Middle frontal gyrus (tissue), 1 donor: ENCODE results near the gene PUS7L.
A peak's percentile ranks its signal among the peaks of the same experiment; 100 is the strongest.

Source experiments
- DNase-seq: peaks from one replicate; pipeline ENCODE4 v3.0.0-alpha.2; 2015; ENCODE audit warnings: low spot score; ENCODE audit errors: extremely low spot score

The PUS7L gene, protein sequence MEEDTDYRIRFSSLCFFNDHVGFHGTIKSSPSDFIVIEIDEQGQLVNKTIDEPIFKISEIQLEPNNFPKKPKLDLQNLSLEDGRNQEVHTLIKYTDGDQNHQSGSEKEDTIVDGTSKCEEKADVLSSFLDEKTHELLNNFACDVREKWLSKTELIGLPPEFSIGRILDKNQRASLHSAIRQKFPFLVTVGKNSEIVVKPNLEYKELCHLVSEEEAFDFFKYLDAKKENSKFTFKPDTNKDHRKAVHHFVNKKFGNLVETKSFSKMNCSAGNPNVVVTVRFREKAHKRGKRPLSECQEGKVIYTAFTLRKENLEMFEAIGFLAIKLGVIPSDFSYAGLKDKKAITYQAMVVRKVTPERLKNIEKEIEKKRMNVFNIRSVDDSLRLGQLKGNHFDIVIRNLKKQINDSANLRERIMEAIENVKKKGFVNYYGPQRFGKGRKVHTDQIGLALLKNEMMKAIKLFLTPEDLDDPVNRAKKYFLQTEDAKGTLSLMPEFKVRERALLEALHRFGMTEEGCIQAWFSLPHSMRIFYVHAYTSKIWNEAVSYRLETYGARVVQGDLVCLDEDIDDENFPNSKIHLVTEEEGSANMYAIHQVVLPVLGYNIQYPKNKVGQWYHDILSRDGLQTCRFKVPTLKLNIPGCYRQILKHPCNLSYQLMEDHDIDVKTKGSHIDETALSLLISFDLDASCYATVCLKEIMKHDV

DNA sequence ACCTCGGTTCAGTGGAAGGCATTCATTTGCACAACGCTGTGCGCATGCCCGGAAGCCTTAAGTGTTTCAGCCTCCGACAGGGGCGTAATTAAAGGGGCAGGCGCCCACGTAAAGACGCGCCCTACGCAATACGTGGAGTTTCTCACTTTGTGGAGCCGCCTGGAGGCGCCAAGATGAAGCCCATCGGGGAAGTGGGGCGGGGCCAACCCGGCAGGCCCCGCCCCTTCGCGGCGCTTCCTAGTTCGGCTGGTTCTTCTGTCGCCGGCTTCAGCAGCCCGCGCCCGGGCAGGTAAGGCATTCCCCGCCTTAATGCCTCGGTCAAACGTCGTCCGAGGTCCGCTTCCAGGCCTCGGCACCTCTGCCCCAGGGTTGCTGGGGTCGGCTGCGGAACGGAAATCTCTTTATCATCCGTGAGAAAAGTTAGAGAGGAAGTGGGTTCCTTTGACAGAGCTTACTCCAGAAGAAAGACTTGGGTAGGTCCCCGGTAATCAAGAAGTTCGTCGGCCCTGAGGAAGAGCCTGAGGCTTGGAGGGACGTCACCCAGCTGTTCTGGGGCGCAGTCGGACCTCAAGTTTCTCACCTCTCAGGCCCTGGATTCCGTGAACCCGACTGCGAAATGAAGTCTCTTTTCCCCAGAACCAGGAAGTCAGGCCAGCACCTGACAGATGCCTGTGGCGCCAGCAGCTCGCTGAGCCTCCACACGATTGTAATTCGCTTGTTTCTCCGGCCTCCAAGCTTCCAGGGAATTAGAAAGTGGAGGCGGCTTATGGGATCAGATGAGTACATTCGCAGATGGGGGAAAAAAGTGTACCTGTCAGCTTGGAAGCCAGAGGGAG is at the start of gene PUS7L, which contains the start of gene IRAK4:
Gene PUS7L (minus strand): TSS at position 63 of the 836 bp plus-strand sequence. CDS start 3,545 bp downstream, outside the sequence.
Gene IRAK4 (plus strand): TSS at position 224 of the 836 bp plus-strand sequence. CDS start 9,161 bp downstream, outside the sequence.
- DNase-seq, result peak; percentile 93

DNA sequence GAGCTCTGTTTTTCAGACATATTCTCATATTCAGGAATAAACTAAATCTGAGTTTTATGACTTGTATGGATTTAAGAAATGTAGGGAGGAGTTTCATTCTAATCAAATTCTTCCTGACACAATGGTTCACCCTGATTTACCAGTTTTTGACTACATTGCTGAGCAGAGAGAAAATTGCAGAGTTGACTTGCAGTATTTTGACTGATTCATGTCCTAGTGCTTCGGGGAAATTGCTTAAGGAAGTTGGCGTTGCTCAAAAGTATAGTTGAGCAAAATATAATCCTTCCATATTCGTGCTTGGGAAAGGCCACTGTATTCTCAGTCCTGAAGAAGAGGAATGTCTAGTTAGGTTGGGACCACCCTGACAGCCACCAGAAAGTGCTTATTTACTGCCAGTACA is 48.8 kb upstream of the PUS7L start:
- DNase-seq, result no peak

DNA sequence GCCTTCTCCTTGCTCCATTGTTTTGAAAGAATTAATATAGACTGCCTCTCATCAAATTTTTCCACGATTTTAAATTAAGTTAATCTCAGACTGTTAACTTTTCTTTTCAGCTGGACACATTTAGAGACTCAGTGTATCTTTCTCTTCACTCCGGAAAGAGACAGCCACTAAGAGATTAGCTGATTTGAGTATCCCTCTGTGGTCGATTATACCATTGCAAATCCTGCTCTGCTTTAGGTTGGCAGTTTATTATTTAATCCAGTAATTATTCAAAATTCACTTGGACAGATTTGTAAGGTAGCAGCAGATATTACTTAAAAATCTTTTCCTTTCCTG is 48.1 kb upstream of the PUS7L start:
- DNase-seq, result no peak

DNA sequence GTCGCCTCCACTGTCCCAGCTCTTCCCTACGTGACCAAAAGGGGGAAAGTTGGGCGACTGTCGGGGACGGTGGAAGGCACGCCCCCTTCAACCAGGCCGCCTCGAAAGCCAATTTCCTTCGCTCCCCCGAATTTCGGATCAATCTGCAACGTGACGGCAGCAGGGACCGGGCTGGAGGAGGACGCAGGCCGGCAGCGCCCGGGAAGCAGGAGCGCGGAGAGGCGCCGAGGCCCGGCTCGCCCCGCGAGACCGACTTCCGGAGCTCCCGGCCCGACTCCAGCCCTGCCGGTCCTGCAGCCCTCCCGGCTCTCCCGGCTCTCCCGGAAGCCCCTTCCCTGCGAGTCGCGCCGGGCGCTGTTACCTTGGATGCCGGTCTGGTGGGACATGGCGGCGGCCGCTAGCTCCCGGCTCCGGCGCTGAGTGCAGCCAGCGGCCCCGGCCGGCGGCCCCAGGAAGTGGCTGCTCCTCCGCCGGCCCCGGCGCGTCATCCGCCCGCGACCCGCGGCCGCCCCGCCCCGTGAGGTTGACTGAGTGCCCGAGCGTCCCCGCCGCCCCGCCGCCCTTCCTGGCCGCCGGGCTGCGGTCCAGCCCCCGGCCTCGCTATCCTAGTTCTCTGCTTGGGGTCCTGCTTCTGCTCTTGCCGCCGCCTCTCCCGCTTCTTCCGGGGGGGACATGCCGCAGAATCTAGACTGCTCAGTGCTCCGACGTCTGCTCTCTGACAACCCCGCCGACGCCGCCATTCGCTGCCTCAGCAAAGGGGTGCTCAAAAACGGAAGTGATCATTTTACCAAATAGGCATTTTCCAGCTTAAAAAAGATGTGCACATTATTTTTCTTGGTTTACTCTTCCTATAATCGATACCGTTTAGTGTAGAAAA is 47.5 kb upstream of the PUS7L start, which contains the start of gene TWF1:
Gene TWF1 (minus strand): TSS at position 458 of the 877 bp plus-strand sequence. CDS start 72 bp downstream, at position 386.
- peak; percentile 68 for DNase-seq

DNA sequence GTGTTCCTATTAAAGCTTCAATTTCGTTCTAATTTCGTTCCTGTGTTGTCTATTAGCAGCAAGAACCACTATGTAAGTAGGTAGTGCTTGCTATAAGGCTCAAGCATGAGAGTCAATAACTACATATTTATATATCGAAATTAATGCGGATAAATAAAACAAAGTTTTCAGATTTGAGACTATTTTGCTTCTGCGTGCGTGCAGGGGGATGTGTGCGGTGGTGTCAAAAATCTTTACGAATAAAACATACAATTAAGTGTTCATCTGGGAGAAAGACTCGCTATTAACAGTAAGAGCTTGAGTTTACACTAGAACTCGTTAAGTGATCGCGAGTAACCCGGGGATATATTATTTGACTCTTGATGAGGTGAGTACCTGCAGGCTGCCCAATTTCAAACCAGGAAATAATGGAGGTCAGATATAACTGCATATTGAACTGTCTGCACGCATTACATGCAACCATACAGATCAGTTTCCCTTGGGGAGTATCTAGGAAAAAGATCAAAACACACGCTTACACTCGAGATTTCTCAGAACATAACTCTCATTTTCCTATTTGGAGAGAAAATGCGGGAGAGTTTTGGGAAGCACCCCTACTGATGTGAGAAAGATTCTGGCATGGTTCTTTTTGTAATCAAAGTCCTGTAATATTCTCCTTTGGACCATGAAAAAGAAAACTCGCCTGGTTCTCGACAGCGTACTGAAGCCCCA is 46.7 kb upstream of the PUS7L start:
- DNase-seq, result no peak

DNA sequence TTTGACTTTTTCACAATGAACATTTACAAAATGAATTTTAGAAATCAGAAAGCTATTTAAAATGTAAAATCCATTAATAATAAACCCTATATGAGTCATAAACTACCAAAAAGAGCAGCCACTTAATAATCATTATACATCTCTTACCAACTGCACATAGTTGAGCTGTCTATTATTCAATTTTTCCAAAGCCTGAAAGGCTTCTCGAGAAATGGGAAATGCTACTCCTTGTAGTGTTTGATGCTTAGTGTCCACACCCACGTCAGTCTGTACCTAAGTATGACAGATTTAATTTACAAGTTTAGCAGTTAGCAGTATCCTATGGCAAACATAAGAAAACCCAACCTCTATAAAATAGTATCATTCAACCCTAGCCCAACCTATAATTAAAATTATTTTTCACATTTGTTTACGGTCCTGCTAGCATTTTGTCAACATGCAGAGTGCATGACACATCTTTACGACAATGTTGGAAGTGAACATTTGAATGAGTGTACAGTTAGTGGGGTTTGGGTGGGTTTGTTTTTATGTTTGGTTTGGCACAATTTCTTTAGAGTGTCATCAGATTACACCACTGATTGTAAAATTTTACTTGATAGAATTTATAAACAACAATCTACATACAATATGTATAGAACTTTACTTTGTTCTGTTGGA is 39.1 kb upstream of the PUS7L start:
- no peak for DNase-seq

DNA sequence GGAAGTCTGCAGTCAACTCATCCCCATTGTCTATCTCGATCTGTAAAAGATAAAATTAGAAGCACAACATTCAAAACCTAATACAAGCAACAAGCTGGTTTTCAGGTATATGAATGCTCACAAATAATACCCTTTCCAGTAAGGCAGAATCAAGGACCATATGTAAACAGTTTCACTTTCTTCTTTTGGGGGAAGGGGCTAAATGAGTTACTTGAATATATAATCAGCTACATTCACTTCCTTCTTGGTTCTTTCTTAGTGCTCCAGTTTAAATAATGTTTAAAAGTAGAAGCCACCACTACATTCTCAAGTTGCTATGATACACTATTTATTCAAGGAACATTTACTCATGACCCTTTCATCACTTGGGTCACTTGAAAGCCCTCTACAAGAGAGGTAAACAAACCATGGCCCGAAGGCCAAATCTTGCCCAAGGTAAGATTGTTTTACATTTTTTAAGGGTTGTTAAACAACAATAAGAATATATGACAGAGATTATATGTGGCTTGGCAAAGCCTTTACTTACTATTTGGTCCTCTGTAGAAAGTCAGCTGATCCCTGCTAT is 37.2 kb upstream of the PUS7L start:
- no peak for DNase-seq

DNA sequence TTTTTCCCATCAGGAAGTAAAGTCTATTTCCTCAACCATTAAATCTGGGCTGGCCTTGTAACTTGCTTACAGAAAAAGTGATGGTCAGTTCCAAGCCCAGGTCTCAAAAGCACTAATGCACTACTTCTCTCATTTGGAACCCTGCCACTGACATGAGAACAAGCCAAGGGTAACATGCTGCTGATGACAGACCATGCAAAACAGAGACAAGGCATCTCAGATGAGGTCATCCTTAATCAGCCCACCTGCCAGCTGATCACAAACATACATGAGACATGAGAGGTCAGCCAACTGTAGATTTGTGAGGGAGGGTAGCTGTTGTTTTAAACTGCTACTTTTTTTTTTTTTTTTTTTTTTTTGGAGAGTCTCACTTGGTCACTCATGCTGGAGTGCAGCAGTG is 31.4 kb upstream of the PUS7L start:
- DNase-seq, result no peak

DNA sequence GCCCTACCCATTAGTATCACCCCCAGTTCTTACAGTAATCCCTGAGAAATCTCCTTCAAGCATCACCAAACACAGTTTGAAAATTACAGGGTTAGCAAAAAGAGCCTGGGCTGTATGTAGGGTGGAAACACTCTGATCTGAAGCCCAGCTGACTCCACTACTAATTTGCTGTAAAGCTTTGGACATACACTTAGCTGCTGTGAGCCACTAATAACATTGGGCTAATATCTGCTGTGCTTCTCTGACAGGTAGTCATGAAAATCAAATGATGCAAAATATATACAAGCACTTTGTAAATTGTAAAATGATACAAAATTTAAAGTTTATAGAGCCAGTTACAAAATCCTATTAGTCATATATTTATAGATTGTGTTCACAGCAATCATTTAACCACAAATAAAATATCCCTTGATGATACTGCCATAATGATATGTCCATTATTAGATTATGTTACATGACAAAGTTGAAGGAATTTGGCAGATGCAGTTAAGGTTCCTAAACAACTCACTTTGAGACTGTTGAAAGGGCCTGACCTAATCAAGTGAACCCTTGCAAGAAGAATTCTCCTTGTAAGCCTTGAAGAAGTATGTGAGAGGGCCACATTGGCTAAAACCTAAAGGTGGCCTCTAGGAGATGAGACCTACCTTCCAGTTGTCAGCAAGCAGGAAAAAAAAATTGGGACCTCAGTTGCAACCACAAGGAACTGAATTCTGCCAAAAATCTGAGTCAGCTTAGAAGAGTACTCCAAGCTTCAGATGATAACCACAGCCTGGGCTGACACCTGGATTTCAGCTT is 28.5 kb upstream of the PUS7L start:
- DNase-seq, result no peak

DNA sequence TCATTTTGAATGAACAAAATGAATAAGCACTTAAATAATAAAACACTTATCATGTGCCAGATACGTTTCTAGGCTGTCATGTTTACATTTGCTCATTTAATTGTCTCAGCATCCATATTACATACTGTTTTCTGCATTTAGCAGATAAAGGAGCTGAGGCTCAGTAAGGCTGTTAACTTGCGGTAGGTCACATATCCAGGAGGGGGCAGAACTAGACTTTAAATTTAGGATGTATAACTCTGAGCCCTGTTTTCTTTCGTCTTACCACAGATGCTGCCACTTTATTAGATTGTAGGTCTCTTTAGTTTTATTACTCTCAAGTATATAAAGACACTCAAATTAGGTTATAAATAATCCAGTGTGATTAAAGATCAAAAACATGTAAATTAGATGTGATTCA is 17.9 kb upstream of the PUS7L start:
- no peak for DNase-seq

DNA sequence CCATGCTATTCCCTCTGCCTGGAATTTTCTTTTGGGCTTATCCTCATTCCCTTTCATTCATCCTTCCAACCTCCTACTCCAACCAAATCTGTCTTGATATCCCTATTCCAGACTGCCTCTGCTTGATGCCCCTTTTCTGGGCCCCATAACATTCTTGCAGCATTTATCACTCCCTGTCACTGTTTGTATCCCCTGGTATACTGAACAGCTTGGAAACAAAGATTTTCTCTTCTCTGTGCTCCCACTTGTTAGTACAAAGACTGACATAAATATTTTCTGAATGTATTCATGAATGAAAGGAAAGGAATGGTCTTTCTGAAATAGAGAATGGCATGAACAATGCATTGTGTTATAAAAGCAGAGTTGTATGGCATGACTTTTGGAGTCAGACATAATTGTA is 7.7 kb upstream of the PUS7L start:
- DNase-seq, result no peak

DNA sequence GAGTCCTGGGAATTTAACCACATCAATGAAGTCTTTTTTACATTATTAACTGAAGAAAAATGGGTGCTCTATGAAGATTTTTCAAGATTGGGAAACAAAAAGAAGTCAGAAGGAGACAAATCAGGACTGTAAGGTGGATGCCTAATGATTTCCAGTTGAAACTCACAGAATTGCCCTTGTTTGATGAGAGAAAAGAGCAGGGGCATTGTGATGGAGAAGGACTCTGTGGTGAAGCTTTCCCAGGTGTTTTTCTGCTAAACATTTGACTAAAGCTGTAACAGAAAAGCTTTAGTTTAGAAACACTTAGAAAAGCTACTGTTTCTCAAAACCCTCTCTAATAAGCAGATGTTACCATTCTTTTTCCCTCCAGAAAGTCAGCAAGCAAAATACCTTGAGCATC is 5.9 kb upstream of the PUS7L start:
- DNase-seq, result no peak

DNA sequence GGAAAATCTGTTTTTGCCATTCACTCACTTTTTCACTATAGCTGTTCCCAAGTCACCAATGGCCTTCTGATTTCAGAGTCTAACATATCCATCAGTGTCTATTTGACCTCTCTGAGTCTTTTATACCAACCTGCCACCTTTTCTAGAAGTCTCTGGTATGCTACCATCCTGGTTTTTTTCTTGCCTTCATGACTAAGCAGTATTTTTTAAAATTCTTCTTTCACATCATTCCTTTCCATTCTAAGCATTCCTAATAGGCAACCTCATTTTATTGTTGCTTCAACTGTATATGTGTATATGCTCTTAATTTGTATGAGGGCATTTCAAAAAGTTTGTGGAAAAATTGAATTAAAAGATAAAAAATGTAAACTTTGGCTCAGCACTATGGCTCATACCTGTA is 5.2 kb upstream of the PUS7L start:
- DNase-seq, result no peak

DNA sequence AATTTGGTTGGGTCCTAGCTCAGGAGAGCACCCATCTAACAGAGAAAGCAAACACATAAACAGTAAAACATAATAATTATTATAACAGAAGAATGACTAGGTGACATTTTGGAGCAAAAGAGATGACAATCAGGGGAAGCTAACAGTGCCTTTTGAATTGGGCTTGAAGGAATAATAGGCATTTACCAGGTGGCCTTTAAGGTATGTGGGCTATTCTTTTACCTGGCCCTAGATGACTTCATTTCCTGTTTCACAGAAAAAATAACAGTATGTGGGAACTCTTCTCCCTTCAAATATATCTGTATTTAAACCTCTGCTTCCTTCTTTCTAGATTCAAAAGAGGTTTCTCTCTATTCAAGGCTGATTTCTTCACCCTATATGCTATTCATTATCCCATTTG is 4.0 kb upstream of the PUS7L start:
- DNase-seq, result no peak

DNA sequence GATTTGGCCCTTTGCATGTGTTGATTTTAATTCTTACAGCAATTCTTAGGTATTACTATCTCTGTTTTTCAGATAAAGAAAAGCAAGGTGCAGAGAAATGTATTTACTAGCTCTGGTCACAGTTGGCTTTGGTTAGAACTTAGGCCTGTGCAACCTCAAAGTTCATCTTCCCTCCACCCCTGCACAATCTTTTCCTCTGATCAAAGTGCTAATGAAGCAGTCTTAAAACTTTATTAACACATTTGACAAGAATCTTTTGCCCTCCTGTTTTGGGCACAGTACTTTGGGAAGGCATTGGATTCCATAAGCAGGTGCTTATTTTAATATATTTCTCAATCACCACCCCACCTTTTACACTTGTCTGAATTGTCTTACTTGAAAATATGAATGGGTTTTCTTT is 2.9 kb upstream of the PUS7L start:
- DNase-seq, result no peak

DNA sequence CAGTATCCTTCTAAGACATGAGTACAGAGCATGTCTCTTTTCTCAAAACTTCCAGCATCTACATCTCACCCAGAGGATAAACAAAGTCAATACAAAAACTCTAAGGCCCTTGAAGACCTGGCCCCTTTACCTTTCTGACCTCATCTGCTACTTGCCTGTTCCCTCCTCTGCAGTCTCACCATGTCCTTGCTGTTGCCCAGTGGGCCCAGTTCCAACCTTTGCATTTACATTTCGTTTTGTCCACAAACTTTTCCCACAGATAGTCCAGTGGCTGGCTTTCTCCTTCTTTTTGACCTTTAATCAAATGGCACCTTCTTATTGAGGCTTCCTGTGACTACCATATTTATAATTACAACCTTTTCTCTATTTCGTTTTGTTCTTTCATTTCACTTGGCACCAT is 1.8 kb upstream of the PUS7L start:
- DNase-seq, result no peak

DNA sequence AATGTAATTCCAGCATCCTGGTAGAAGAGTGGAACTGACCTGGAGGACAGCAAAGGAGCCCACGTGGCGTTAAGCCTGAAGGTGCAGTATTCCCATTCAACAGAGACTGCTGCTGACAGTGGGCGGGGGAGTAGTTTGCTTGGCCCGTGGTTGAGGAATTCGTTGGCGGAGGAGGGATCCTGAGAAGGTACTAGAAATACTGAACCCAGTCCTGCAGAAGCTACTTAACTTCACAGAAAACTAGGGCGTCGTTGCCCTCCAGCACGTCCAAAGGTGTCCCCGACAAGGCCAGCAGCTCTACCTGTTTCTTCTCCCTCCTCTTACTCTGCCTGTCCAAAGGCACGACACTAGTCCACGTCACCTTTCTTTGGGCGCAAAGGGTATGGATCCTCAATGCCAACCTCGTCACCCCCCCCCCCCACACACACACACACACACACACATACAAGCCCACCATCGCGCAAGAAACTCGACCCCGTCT is 303 bp downstream of the PUS7L start:
- no peak for DNase-seq

DNA sequence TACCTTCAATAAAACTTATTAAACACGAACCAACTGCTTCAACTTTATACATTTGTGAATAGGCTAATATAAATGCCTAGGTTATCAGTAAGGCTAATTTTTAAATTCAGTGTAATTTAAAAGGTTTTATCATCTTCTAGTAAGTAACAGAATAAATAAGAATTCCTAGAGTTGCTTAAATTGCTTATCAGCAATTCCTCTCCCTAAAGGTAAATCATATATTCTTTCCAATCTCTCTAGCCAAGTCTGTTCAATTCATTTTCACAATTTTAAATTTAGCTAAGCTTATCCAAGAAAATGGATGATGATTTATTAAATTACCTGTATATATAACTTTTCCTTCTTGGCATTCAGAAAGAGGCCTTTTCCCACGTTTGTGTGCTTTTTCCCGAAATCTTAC is 4.6 kb downstream of the PUS7L start:
- no peak for DNase-seq
